ENCODE results near the gene MRPS6.

MRPS6 gene

GRCh38 chr21:34126691-34127090 lies 53.3 kb downstream of the MRPS6 start:
- FAIRE-seq (no peak), DNase-seq (ENCODE audit: insufficient read length, low spot score) (no peak)
- no peak for TF ChIP-seq PAX5 (IDR thresholded peaks at IDR 0.05; ENCODE audit: insufficient read depth, low read length, severe bottlenecking)
- no peak for TF ChIP-seq POLR2AphosphoS5 (IDR thresholded peaks at IDR 0.05; ENCODE audit: low read depth, low read length)
- no peak for TF ChIP-seq SPI1 (IDR thresholded peaks at IDR 0.05; ENCODE audit: low read depth, low read length)
- no peak for TF ChIP-seq POU2F2 (IDR thresholded peaks at IDR 0.05; ENCODE audit: low read depth, low read length)
- no peak for TF ChIP-seq POLR2A (IDR thresholded peaks at IDR 0.05; ENCODE audit: low read depth, low read length)
- no peak for TF ChIP-seq TAF1 (IDR thresholded peaks at IDR 0.05; ENCODE audit: low read depth, low read length)

GRCh38 chr21:34128124-34128523 lies 54.7 kb downstream of the MRPS6 start:
- FAIRE-seq: no peak
- no peak for TF ChIP-seq PAX5 (IDR thresholded peaks at IDR 0.05; ENCODE audit: insufficient read depth, low read length, severe bottlenecking)
- TF ChIP-seq POU2F2 (IDR thresholded peaks at IDR 0.05; ENCODE audit: low read depth, low read length): no peak
- TF ChIP-seq TAF1 (IDR thresholded peaks at IDR 0.05; ENCODE audit: low read depth, low read length): no peak
- no peak for TF ChIP-seq POLR2A (IDR thresholded peaks at IDR 0.05; ENCODE audit: low read depth, low read length)
- no peak for TF ChIP-seq POLR2AphosphoS5 (IDR thresholded peaks at IDR 0.05; ENCODE audit: low read depth, low read length)
- TF ChIP-seq SPI1 (IDR thresholded peaks at IDR 0.05; ENCODE audit: low read depth, low read length): no peak
- DNase-seq (ENCODE audit: insufficient read length, low spot score): no peak

GRCh38 chr21:34128674-34129038 lies 55.3 kb downstream of the MRPS6 start:
- no peak for TF ChIP-seq SPI1 (IDR thresholded peaks at IDR 0.05; ENCODE audit: low read depth, low read length)
- no peak for TF ChIP-seq POU2F2 (IDR thresholded peaks at IDR 0.05; ENCODE audit: low read depth, low read length)
- TF ChIP-seq PAX5 (IDR thresholded peaks at IDR 0.05; ENCODE audit: insufficient read depth, low read length, severe bottlenecking): no peak
- no peak for TF ChIP-seq POLR2A (IDR thresholded peaks at IDR 0.05; ENCODE audit: low read depth, low read length)
- no peak for FAIRE-seq

GRCh38 chr21:34129039-34129891 lies 55.9 kb downstream of the MRPS6 start:
- FAIRE-seq (peak; percentile 89), DNase-seq (ENCODE audit: insufficient read length, low spot score) (peak; percentile 27)

More at GRCh38 chr21:34128674-34129038, 55.3 kb downstream of the MRPS6 start:
- no peak for DNase-seq (ENCODE audit: insufficient read length, low spot score)

GRCh38 chr21:34129901-34130715 lies 56.7 kb downstream of the MRPS6 start:
- FAIRE-seq (no peak), DNase-seq (ENCODE audit: insufficient read length, low spot score) (no peak)
- no peak for TF ChIP-seq SPI1 (IDR thresholded peaks at IDR 0.05; ENCODE audit: low read depth, low read length)

More at GRCh38 chr21:34129039-34129891, 55.9 kb downstream of the MRPS6 start:
- no peak for TF ChIP-seq PAX5 (IDR thresholded peaks at IDR 0.05; ENCODE audit: insufficient read depth, low read length, severe bottlenecking)
- no peak for TF ChIP-seq POU2F2 (IDR thresholded peaks at IDR 0.05; ENCODE audit: low read depth, low read length)
- no peak for TF ChIP-seq POLR2A (IDR thresholded peaks at IDR 0.05; ENCODE audit: low read depth, low read length)
- no peak for TF ChIP-seq SPI1 (IDR thresholded peaks at IDR 0.05; ENCODE audit: low read depth, low read length)
- no peak for TF ChIP-seq POLR2AphosphoS5 (IDR thresholded peaks at IDR 0.05; ENCODE audit: low read depth, low read length)
- no peak for TF ChIP-seq TAF1 (IDR thresholded peaks at IDR 0.05; ENCODE audit: low read depth, low read length)

- TF ChIP-seq TAF1 (IDR thresholded peaks at IDR 0.05; ENCODE audit: low read depth, low read length) (no peak), PAX5 (IDR thresholded peaks at IDR 0.05; ENCODE audit: insufficient read depth, low read length, severe bottlenecking) (no peak), POLR2A (IDR thresholded peaks at IDR 0.05; ENCODE audit: low read depth, low read length) (no peak), POLR2AphosphoS5 (IDR thresholded peaks at IDR 0.05; ENCODE audit: low read depth, low read length) (no peak), POU2F2 (IDR thresholded peaks at IDR 0.05; ENCODE audit: low read depth, low read length) (no peak), SPI1 (IDR thresholded peaks at IDR 0.05; ENCODE audit: low read depth, low read length) (no peak)
- no peak for DNase-seq (ENCODE audit: insufficient read length, low spot score)
- FAIRE-seq: no peak
Observed at GRCh38 chr21:34130716-34130985, 57.3 kb downstream of the MRPS6 start.

GRCh38 chr21:34131586-34131985 lies 58.2 kb downstream of the MRPS6 start:
- DNase-seq (ENCODE audit: insufficient read length, low spot score) (no peak), FAIRE-seq (no peak)
- no peak for TF ChIP-seq SPI1 (IDR thresholded peaks at IDR 0.05; ENCODE audit: low read depth, low read length)
- TF ChIP-seq POLR2AphosphoS5 (IDR thresholded peaks at IDR 0.05; ENCODE audit: low read depth, low read length): no peak
- no peak for TF ChIP-seq POU2F2 (IDR thresholded peaks at IDR 0.05; ENCODE audit: low read depth, low read length)
- no peak for TF ChIP-seq POLR2A (IDR thresholded peaks at IDR 0.05; ENCODE audit: low read depth, low read length)
- TF ChIP-seq PAX5 (IDR thresholded peaks at IDR 0.05; ENCODE audit: insufficient read depth, low read length, severe bottlenecking): no peak
- no peak for TF ChIP-seq TAF1 (IDR thresholded peaks at IDR 0.05; ENCODE audit: low read depth, low read length)

GRCh38 chr21:34132202-34132601 lies 58.8 kb downstream of the MRPS6 start:
- DNase-seq (ENCODE audit: insufficient read length, low spot score) (no peak), FAIRE-seq (no peak)
- no peak for TF ChIP-seq POLR2A (IDR thresholded peaks at IDR 0.05; ENCODE audit: low read depth, low read length)
- TF ChIP-seq POU2F2 (IDR thresholded peaks at IDR 0.05; ENCODE audit: low read depth, low read length): no peak
- TF ChIP-seq POLR2AphosphoS5 (IDR thresholded peaks at IDR 0.05; ENCODE audit: low read depth, low read length): no peak
- TF ChIP-seq SPI1 (IDR thresholded peaks at IDR 0.05; ENCODE audit: low read depth, low read length): no peak
- no peak for TF ChIP-seq TAF1 (IDR thresholded peaks at IDR 0.05; ENCODE audit: low read depth, low read length)
- TF ChIP-seq PAX5 (IDR thresholded peaks at IDR 0.05; ENCODE audit: insufficient read depth, low read length, severe bottlenecking): no peak

GRCh38 chr21:34132926-34133325 lies 59.5 kb downstream of the MRPS6 start:
- no peak for FAIRE-seq
- TF ChIP-seq TAF1 (IDR thresholded peaks at IDR 0.05; ENCODE audit: low read depth, low read length): no peak
- no peak for TF ChIP-seq POLR2A (IDR thresholded peaks at IDR 0.05; ENCODE audit: low read depth, low read length)
- no peak for TF ChIP-seq POLR2AphosphoS5 (IDR thresholded peaks at IDR 0.05; ENCODE audit: low read depth, low read length)
- TF ChIP-seq SPI1 (IDR thresholded peaks at IDR 0.05; ENCODE audit: low read depth, low read length): no peak
- TF ChIP-seq POU2F2 (IDR thresholded peaks at IDR 0.05; ENCODE audit: low read depth, low read length): no peak
- no peak for TF ChIP-seq PAX5 (IDR thresholded peaks at IDR 0.05; ENCODE audit: insufficient read depth, low read length, severe bottlenecking)
- DNase-seq (ENCODE audit: insufficient read length, low spot score): no peak
